ELF-1 (cell line): ENCODE data around the gene GTF3A.
"Not testable (repeated sequence)": the region's sequence is repeated elsewhere in the genome, so short reads cannot be mapped to it uniquely, and the experiment has no call there.

Experiments
- DNase-seq: peaks from one replicate; pipeline ENCODE4 v3.0.0-alpha.2; 2016; ENCODE audit warnings: low read depth, low spot score

GTF3A gene

GRCh38 chr13:27424246-27425157 is at the start of gene GTF3A:
Gene GTF3A, plus strand, starts transcription at chr13:27424619.
- DNase-seq = peak; percentile 89

- peak; percentile 77 for DNase-seq
These were observed 49.8 kb upstream of the GTF3A start for GRCh38 chr13:27374650-27375049.

DNA sequence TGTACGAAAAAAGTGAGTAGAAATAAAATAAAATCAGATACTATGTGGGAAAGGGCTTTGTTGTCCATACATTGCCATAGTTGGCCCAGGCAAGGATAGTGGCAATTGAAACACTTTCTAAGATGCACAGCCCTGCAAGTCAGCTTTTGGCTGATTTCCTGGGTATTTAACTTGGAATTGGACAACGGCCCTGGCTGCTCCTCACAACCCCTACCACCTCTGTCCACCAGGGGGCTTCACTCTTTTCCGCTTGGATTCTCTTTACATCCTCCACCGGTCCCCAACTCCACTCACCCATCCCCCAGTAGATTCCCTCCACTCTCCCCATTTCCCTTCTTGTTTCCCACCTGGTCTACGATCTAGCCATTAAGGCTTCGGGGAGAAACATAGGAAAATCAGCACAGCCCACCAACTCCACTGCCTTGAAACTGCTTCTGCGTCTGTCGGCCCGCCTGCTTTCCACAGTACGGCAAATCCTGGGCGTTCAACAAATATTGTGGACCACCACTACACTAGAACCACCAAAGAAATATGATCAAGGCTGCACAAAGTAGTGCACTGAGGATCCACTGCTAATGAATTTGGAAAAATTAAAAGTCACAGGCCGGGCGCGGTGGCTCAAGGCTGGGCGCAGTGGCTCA is 48.6 kb upstream of the GTF3A start:
- peak; percentile 80 for DNase-seq

GRCh38 chr13:27379126-27379525 is 45.3 kb upstream of the GTF3A start:
- no peak for DNase-seq

GRCh38 chr13:27379694-27380641 is 44.5 kb upstream of the GTF3A start:
- peak; percentile 98 for DNase-seq

- peak; percentile 81 for DNase-seq
These were observed 42.8 kb upstream of the GTF3A start for GRCh38 chr13:27381601-27382000.

- DNase-seq = peak; percentile 84
These were observed 41.1 kb upstream of the GTF3A start for GRCh38 chr13:27383104-27383921.

- DNase-seq = no peak
These were observed 40.1 kb upstream of the GTF3A start for GRCh38 chr13:27384285-27384684.

DNA sequence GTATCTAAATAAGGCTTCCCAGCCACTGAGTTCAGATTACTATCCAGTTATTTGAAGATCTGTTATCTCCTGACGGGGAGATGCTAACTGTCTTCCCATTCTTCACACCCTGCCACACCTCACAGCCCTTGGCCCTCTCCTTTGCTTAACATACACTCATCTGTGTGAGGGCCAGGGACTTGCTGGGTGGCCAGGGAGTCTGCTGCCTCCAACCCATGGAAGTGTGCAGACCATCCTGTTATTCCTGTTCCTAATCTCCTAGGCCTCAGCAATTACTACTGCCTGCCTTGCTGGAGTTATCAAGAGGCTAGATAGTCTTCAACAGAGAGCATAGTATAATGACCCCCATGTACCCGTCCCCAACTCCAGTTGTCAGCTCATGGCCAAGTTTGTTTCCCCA is 36.2 kb upstream of the GTF3A start:
- peak; percentile 85 for DNase-seq

- no peak for DNase-seq
These were observed 34.5 kb upstream of the GTF3A start for GRCh38 chr13:27389891-27390290.

GRCh38 chr13:27391471-27391870 is 32.9 kb upstream of the GTF3A start:
- DNase-seq = no peak

- DNase-seq = no peak
These were observed 31.3 kb upstream of the GTF3A start for GRCh38 chr13:27393101-27393500.

- DNase-seq = peak; percentile 16
These were observed 29.4 kb upstream of the GTF3A start for GRCh38 chr13:27395007-27395510.

DNA sequence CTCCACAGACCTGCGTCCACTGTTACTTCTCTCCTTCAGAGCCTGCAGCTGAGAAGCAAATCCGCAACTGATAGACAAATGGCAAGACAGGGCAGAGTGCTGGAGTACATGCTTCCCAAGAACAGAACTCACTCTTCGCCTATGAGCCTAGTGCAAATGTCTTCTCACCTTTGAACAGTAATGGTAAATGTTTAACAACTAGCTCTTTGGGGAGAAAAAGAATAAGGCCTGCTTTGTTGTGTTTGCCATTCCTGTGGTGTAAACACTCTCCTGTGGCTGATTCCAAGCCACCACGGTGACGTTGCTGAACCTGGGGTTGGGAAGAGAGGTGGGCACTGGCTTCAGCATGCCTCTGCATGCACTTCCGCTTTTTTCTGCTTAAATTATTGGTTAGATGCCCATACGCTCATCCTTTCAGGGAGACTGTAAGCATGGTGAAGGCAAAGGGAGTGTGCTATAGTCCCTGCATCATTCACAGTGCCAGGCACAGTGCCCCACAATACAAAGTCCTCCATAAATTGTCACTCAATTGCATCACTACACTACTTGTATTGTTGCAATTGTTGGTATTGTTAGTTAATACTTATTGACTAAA is 28.1 kb upstream of the GTF3A start:
- DNase-seq = no peak

- DNase-seq = no peak
These were observed 26.1 kb upstream of the GTF3A start for GRCh38 chr13:27398360-27398759.

GRCh38 chr13:27400405-27400804 is 24.0 kb upstream of the GTF3A start:
- not testable (repeated sequence) for DNase-seq

DNA sequence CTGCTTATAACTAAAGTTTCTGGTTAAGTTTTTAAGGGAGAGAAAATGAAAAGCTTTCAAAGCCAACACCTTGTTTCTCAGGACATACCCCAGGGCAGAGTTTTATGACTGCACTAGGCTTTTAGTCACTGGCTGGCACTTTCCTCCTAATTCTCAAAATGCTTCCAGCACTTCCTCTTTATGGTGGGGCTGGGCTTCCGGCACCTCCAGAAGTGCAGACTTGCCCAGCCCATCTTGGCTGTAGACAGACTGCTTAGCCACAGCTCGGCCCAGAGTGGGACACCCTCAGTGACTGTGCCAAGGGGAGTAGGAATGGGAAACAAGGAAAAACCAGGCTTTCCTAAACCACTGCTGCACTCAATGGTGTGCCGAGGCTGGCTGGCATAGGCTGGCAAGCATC is 23.2 kb upstream of the GTF3A start:
- DNase-seq = no peak

GRCh38 chr13:27403203-27403678 is 21.2 kb upstream of the GTF3A start:
- DNase-seq = peak; percentile 39

DNA sequence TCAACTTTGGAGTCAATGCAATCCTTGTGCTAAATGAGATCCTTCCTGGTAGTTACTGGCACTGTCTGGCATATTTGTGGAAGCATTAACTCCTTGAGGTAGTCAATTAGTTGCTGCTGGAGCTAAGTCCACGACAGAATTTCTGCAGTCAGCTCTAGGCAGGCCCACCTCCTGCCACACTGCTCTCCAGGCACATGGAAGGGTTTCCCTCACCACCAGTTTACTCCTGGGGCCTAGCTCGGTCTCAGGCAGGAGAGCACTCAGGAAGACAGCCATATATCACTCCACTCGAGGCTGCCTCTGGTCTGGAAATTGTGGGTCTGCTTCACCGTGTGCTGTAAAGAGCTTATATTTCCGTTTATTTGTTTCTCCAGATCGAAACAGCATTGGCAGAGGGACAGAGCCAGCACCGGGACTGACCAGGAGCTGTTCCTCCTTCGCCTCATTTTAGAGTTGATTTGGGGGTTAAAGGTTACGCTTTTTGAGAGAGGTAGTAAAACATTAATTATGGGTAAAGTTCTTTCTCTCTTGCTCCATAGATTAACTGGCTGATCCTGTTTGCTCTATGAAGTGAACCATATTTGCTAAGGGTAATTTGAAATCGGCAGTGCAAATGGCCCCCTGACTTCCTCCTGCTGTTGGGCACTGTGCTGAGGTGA is 20.6 kb upstream of the GTF3A start:
- DNase-seq = peak; percentile 49

GRCh38 chr13:27404680-27405079 is 19.7 kb upstream of the GTF3A start:
- no peak for DNase-seq
